Inferior parietal cortex (tissue), 1 donor: ENCODE data around the gene TSTD2.
A peak's percentile ranks its signal among the peaks of the same experiment; 100 is the strongest.

Experiments
- DNase-seq: peaks from one replicate; pipeline ENCODE4 v3.0.0-alpha.2; 2016; ENCODE audit errors: extremely low spot score

TSTD2 gene

DNA sequence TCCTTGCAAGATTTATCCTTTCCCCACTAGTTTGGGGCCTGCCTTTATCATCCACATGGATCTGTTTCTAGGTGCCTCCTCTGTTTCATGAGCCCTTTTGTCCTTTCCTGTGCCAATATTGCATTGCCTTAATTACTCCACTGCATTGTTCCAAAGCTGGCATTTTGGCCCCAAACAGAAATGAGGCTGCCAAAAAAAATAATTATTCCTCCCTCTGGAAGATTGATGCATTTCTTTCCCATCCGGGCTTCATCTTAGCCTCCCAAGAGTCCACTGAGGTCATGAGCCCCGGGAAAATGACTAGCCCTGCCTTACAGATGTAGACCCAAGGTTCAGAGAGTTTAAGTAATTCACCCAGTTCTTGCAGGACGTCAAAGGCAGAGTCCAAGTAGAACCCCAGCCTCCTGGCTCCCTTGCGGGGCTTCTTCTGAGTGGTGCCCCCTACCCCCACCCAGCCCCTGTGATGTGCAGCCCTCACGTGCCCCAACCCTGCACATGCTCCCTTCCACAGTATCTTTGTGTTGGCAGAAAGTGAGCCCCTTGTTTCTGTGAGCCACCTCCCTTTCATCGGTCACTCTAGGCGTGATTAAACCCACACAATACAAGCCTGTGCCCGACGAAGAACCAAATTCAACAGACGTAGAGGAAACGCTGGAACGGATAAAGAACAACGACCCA lies 69.6 kb downstream of the TSTD2 start:
- DNase-seq: no peak

- DNase-seq: no peak
Observed at GRCh38 chr9:97562542-97562941, 70.6 kb downstream of the TSTD2 start.

DNA sequence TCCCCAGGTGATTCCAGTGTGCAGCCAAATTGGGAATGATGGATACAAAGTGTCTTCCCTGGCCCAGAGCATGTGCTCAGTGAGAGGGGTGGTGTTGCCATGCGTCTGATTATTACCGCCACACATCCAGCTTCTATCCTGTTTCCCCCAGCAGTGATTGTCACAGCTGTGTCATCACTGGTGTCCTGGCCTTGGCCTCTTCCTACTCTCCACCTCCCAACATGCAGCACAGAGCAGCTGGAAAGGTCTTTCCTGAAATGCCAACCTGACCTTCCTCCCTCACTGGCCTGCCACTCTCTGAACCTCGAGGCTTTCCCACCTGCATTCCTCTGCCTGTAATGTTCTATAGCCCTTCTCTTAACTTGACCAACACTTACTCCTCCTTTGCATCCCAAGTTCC lies 71.7 kb downstream of the TSTD2 start:
- DNase-seq: no peak

- no peak for DNase-seq
Observed at GRCh38 chr9:97560851-97561250, 72.3 kb downstream of the TSTD2 start.

- DNase-seq: no peak
Observed at GRCh38 chr9:97560154-97560553, 73.0 kb downstream of the TSTD2 start.

DNA sequence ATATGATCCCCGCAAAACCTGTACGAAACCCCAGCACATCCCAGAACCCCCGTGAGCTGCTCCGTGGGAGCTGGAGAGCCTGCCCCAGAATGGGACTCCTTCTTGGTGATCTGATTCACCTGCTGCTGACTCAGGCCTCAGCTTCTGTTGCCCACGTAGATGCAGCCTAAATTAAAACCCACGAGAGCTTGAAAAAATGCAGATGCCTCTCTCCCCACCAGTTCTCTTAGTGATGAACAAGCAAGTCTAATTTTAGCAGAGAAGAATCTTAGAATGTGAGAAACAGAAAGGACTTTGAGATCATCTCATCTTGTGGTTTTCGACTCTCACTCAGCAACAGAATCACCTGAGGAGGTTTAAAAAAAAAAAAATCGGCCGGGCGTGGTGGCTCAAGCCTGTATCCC lies 74.1 kb downstream of the TSTD2 start:
- DNase-seq: peak; percentile 47

DNA sequence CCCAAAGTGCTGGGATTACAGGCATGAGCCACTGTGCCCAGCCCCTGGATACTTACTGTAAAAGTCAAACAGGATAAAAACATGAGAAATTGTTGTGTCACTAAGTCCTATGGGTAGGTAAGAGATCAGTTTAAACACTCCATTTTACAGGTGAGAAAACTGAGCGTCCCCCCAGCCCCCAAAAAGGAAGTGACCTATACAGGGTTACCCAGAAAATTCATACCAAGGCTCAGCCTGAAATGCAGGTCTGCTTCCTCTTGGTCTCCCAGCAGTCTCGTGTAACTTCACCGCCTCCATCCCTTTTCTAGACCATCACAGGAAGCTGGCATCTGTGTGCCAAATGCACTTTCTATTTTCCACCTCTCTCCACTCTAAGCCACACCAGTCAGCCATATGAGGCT lies 74.5 kb downstream of the TSTD2 start:
- DNase-seq: peak; percentile 27

- peak; percentile 81 for DNase-seq
Observed at GRCh38 chr9:97557606-97558095, 75.5 kb downstream of the TSTD2 start.

GRCh38 chr9:97556721-97557605 lies 76.2 kb downstream of the TSTD2 start:
- DNase-seq: no peak

DNA sequence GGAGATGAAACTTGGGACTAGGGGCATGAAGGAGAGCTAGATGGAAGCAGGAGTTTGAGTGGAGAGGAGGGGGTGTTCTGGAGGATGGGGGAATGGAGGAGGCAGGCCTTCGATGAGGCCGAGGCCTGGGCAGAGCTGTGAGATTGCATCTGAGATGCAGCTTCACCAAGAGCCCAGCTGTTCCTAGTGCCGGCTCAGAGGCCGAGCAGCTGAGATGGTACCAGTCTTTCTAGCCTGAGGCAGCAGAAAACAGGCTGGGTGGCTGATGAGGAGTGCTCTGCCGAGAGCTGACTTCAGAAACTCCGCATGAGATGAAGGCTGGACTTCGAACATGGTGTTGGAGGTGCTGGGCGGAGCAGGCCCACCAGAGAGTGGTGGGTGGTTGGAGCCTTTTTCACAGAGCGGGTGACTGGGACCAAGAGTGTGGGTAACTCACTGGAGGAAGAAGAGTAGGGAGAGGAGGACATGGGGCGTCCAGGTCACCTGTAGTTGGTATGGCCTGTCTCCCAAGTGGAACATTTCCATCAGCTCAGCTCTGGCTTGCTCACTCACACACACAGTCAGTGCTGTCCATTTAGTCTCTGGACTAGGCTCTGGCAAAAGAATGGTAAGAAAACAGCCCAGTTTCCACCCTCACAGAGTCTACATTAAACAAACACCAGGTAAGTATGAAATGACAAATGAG lies 77.0 kb downstream of the TSTD2 start:
- DNase-seq: no peak

DNA sequence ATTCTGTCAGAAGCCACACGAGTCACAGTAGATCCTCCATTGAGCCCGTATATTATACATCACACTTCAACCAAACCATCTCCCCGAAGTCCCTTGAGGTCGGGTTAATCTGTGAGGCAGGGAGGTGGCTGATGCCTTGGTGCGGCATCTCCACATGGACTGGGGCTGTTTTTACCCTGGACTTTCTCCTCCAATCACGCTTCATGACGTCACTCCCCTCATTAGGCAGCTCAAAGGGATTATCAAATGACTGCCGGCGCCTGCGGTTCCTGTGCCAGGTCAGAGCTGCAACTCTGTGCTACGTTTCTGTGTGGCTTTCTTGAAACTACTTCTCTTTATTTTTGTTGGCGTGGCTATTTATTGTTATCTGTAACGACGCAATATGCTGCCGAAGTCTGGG lies 78.0 kb downstream of the TSTD2 start:
- DNase-seq: no peak

DNA sequence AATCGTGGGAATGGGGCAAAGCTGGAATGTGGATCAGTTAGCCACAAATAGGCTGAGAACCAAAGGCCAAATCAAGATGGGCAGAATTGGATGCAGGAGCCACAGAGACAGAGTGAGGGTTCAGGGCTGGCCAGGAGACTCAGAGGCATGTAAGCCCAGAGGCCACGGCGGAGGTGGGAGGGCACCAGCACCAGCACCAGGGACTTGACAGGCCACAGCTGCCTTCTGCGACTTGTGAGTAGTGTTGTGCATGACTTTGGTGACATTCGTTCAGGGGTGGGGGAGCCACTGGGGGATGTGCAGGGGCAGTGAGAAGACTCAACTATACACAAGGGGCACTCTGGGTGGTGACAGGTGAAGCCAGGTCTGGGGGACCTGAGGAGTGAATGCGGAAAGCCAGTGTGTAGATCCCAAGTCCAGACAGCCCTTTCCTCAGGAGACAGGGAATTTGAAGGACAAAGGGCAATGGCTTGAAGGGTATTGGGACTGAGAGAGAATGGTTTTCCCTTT lies 78.5 kb downstream of the TSTD2 start:
- no peak for DNase-seq

- DNase-seq: no peak
Observed at GRCh38 chr9:97553841-97554240, 79.3 kb downstream of the TSTD2 start.

GRCh38 chr9:97553141-97553540 lies 80.0 kb downstream of the TSTD2 start:
- no peak for DNase-seq

GRCh38 chr9:97551308-97551707 lies 81.9 kb downstream of the TSTD2 start:
- no peak for DNase-seq

- no peak for DNase-seq
Observed at GRCh38 chr9:97550386-97550785, 82.8 kb downstream of the TSTD2 start.
